H1 (cell line): Measurements from ENCODE around the gene MACROD2. TPM values are rescaled to one million over a fixed set of nuclear protein-coding genes. Genes with fewer than 3 reads are reported as not detected.

Source experiments
- BACH1 ChIP-seq: IDR thresholded peaks from 2 replicates; pipeline ENCODE4 v1.6.1; 2012; ENCODE audit warnings: low read length, improper control_type of control experiment
- CBX5 ChIP-seq: fragments of 300-800, 300-1000 bp; sonication (generic); IDR thresholded peaks from 2 replicates; pipeline ENCODE4 v1.7.1; 2016; ENCODE audit warnings: antibody characterized with exemption, low read length, low read depth
- CHD1 ChIP-seq: IDR thresholded peaks from 2 replicates; pipeline ENCODE4 v1.6.1; 2012; ENCODE audit warnings: low read depth, low read length, improper control_type of control experiment
- CTBP2 ChIP-seq: IDR thresholded peaks from 2 replicates; pipeline ENCODE4 v1.7.0; 2011; ENCODE audit warnings: borderline replicate concordance, mild to moderate bottlenecking, moderate library complexity, mixed read lengths, low read length; ENCODE audit not compliant: insufficient read depth, insufficient read length
- EP300 ChIP-seq, 2 experiments: IDR thresholded peaks; 1 replicate in 1 of 2; 2 replicates in 1 of 2; pipeline ENCODE4 v1.6.1; 2011 to 2012; ENCODE audit warnings: low read depth in 2 of 2, low read length in 2 of 2, mild to moderate bottlenecking in 2 of 2, borderline replicate concordance in 1 of 2, inconsistent platforms in 1 of 2, moderate library complexity in 1 of 2
- JUND ChIP-seq: IDR thresholded peaks from 2 replicates; pipeline ENCODE4 v1.6.1; 2011; ENCODE audit warnings: mild to moderate bottlenecking, improper control_type of control experiment, low read length
- NANOG ChIP-seq: IDR thresholded peaks from 2 replicates; pipeline ENCODE4 v1.6.1; 2011; ENCODE audit warnings: low read length, low read depth, mild to moderate bottlenecking, inconsistent platforms; ENCODE audit not compliant: insufficient read depth, poor library complexity, severe bottlenecking
- SIX5 ChIP-seq: IDR thresholded peaks from 2 replicates; pipeline ENCODE4 v1.6.1; 2011; ENCODE audit warnings: mild to moderate bottlenecking, low read depth, low read length
- SUZ12 ChIP-seq: fragments of 200-600 bp; sonication (generic); IDR thresholded peaks from 2 replicates; pipeline ENCODE4 v1.6.1; 2012; ENCODE audit warnings: mild to moderate bottlenecking, inconsistent platforms, low read length, moderate library complexity, mixed read lengths
- USF2 ChIP-seq: IDR thresholded peaks from 2 replicates; pipeline ENCODE4 v1.6.1; 2011; ENCODE audit warnings: low read length, improper control_type of control experiment
- polyA plus RNA-seq, 7 experiments: library from polyadenylated mRNA; depleted of rRNA in 3 of 7; stranded (reverse) in 5 of 7; unstranded in 2 of 7; fragments of >200 nt in 5 of 7; fragments of 200-250 nt in 2 of 7; gene quantifications; 1 replicate in 5 of 7; 2 replicates in 1 of 7; 4 replicates in 1 of 7; pipeline versions ENCODE4 v1.2.1 to v1.2.3, GENCODE V29; 2011 to 2013; ENCODE audit warnings: missing spikeins in 2 of 7, mixed read lengths in 2 of 7
- total RNA-seq: library from RNA; stranded (reverse); fragmentation: NEBNext Ultra II Directional; extraction: Animal tissue kit (Norgen Biotek cat#: 25700); gene quantifications from 2 replicates; pipeline ENCODE4 v1.2.1, GENCODE V29; 2021
- TF ChIP-seq, protein P1 (sequence below): fragments of 300-600 bp; sonication (generic); IDR thresholded peaks from 2 replicates; pipeline ENCODE4 v1.7.1; 2012; ENCODE audit warnings: low read length, moderate library complexity, mild to moderate bottlenecking, inconsistent platforms; ENCODE audit not compliant: insufficient replicate concordance

MACROD2 gene
- total and polyA plus RNA-seq, 2 of the 8 experiments (the other 6 are each of a cell fraction or from before 2014, with no cell fraction given): 0.70 to 3.9 TPM

GRCh38 chr20:15895126-15895525 is 1899.8 kb downstream of the MACROD2 start (continued):
- TF ChIP-seq, protein P1, sequence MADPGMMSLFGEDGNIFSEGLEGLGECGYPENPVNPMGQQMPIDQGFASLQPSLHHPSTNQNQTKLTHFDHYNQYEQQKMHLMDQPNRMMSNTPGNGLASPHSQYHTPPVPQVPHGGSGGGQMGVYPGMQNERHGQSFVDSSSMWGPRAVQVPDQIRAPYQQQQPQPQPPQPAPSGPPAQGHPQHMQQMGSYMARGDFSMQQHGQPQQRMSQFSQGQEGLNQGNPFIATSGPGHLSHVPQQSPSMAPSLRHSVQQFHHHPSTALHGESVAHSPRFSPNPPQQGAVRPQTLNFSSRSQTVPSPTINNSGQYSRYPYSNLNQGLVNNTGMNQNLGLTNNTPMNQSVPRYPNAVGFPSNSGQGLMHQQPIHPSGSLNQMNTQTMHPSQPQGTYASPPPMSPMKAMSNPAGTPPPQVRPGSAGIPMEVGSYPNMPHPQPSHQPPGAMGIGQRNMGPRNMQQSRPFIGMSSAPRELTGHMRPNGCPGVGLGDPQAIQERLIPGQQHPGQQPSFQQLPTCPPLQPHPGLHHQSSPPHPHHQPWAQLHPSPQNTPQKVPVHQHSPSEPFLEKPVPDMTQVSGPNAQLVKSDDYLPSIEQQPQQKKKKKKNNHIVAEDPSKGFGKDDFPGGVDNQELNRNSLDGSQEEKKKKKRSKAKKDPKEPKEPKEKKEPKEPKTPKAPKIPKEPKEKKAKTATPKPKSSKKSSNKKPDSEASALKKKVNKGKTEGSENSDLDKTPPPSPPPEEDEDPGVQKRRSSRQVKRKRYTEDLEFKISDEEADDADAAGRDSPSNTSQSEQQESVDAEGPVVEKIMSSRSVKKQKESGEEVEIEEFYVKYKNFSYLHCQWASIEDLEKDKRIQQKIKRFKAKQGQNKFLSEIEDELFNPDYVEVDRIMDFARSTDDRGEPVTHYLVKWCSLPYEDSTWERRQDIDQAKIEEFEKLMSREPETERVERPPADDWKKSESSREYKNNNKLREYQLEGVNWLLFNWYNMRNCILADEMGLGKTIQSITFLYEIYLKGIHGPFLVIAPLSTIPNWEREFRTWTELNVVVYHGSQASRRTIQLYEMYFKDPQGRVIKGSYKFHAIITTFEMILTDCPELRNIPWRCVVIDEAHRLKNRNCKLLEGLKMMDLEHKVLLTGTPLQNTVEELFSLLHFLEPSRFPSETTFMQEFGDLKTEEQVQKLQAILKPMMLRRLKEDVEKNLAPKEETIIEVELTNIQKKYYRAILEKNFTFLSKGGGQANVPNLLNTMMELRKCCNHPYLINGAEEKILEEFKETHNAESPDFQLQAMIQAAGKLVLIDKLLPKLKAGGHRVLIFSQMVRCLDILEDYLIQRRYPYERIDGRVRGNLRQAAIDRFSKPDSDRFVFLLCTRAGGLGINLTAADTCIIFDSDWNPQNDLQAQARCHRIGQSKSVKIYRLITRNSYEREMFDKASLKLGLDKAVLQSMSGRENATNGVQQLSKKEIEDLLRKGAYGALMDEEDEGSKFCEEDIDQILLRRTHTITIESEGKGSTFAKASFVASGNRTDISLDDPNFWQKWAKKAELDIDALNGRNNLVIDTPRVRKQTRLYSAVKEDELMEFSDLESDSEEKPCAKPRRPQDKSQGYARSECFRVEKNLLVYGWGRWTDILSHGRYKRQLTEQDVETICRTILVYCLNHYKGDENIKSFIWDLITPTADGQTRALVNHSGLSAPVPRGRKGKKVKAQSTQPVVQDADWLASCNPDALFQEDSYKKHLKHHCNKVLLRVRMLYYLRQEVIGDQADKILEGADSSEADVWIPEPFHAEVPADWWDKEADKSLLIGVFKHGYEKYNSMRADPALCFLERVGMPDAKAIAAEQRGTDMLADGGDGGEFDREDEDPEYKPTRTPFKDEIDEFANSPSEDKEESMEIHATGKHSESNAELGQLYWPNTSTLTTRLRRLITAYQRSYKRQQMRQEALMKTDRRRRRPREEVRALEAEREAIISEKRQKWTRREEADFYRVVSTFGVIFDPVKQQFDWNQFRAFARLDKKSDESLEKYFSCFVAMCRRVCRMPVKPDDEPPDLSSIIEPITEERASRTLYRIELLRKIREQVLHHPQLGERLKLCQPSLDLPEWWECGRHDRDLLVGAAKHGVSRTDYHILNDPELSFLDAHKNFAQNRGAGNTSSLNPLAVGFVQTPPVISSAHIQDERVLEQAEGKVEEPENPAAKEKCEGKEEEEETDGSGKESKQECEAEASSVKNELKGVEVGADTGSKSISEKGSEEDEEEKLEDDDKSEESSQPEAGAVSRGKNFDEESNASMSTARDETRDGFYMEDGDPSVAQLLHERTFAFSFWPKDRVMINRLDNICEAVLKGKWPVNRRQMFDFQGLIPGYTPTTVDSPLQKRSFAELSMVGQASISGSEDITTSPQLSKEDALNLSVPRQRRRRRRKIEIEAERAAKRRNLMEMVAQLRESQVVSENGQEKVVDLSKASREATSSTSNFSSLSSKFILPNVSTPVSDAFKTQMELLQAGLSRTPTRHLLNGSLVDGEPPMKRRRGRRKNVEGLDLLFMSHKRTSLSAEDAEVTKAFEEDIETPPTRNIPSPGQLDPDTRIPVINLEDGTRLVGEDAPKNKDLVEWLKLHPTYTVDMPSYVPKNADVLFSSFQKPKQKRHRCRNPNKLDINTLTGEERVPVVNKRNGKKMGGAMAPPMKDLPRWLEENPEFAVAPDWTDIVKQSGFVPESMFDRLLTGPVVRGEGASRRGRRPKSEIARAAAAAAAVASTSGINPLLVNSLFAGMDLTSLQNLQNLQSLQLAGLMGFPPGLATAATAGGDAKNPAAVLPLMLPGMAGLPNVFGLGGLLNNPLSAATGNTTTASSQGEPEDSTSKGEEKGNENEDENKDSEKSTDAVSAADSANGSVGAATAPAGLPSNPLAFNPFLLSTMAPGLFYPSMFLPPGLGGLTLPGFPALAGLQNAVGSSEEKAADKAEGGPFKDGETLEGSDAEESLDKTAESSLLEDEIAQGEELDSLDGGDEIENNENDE: no peak
- no peak for TF ChIP-seq EP300 (IDR thresholded peaks at IDR 0.05; ENCODE audit: borderline replicate concordance in 1 of 2, low read depth in 2 of 2, low read length in 2 of 2)
- no peak for TF ChIP-seq NANOG
- no peak for TF ChIP-seq SIX5
- no peak for TF ChIP-seq USF2
- TF ChIP-seq JUND: no peak
- no peak for TF ChIP-seq BACH1
- no peak for TF ChIP-seq CTBP2
- no peak for TF ChIP-seq SUZ12
- no peak for TF ChIP-seq CBX5
- TF ChIP-seq CHD1: no peak
